GM18873 (cell line): Measurements from ENCODE around the gene PCBP3.
"Not testable (repeated sequence)": the region's sequence is repeated elsewhere in the genome, so short reads cannot be mapped to it uniquely, and the experiment has no call there.

ENCODE experiments used
- ATAC-seq: cut with Tn5 transposase; IDR thresholded peaks from one replicate; pipeline ENCODE4 v1.9.1; 2021; ENCODE audit warnings: mild to moderate bottlenecking, moderate library complexity, moderate number of reproducible peaks; ENCODE audit not compliant: unreplicated experiment, low FRiP score

The PCBP3 gene

DNA sequence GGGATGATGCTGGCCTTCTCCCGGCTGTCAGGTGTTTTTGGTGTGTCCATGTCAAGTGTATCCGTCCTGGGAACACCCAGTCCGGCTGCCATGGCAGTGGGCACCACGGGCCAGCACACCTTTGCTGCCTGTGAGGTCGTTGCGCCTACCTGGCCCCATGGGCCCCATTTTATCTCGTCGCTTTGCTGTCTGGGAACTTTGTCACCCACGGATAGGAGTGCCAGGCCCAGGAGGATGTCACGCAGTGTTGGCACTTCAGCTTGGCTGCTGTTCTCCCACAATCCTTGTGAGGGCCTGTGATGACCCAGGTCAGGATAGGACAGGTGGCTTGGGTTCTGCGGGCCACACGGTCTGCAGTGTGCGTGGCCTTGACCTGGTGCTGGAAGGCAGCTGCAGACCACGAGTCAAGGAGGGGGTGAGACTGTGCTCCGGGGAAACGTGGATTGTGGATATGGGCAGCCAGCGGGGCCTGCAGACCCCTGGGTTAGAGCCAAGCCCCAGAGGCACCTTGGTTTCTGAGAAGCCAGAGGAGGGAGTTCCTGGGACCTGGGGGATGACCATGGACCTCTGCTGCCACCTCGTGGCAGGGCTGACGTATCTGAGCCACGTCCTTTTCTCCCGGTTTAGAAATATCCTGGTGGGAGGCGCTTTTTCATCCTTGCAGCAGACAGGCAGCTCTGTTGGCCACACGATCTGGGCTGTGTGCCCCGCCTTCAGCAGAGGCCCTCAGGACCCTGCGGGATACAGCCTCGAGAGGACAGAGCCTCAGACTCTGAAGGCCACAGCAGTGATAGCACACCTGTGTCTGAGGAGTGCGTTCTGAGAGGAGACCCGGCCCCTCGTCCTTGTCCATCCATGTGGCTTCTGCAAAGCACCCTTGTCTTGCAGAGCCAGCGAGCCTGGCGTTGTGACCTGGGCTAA is 176.9 kb downstream of the PCBP3 start:
- no peak for ATAC-seq

DNA sequence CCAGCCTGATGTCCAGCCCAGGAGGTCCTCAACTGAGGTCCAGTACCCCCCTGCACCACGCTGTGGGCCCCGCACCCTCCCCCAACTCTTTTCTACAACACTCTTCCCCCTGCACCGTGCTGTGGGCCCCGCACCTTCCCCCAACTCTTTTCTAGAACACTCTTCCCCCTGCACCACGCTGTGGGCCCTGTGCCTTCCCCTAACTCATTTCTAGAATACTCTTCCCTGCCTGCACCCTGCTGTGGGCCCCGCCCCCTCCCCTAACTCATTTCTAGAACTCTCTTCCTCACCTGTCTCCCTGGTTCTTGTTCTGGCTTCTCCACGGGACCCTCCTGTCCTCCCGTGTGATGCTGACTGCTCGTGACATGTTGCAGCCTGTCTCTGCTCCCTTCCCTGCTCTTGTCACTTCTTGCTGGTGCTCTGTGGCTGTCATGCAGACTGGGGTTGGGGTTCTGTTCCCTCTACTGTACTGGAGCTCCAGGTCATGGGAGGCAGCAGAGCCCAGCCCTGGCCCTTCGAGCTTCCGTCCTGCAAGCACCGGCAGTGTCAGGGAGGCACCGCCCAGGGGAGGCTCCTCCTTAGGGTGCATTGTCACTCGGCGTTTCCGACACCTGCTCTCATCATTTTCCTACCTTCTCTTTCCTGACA is 177.9 kb downstream of the PCBP3 start:
- no peak for ATAC-seq

DNA sequence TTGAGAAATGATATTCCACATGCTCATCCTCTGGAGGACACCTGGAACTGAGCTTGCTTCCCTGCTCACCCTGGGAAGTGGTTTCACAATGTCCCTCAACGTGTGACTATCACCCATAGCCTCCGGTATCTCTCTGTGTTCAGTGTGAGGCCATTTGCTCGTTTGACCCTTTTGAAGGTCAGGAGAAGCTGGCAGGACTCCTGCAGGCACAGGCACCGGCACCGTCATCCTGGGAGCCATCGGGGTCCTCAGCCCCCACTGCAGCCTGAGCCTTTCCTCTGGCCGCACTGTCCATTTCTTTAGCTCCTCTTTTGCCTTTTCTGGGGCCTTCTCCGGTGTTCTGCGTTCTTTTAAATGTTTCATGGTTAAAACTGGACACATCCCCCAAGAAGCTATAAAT is 178.5 kb downstream of the PCBP3 start:
- ATAC-seq = no peak

DNA sequence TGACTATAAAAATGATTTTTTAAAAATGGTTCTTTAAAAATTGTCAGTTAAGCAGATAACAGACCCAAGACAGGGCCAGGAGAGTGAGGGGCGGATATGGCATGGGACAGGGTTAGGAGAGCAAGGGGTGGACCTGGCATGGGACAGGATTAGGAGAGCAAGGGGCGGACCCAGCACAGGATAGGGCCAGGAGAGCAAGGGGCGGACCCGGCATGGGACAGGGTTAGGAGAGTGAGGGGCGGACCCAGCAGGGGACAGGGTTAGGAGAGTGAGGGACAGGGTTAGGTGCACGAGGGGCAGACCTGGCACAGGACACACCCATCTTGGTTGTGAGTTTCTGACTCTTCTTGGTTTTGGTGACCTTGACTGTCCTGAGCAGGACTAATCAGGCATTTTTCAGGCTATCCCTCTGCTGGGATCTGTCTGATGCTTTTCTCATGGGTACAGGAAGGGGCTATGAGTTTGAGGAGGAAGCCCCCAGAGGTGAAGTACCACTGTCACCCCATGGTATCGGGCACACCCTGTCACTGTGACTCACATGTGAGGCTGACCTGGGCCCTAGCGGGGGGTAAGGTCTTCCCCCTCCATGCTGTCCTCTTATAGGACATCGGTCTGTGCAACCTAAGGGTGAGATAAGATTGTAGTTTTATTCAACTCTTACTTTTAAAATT is 179.0 kb downstream of the PCBP3 start:
- no peak for ATAC-seq

DNA sequence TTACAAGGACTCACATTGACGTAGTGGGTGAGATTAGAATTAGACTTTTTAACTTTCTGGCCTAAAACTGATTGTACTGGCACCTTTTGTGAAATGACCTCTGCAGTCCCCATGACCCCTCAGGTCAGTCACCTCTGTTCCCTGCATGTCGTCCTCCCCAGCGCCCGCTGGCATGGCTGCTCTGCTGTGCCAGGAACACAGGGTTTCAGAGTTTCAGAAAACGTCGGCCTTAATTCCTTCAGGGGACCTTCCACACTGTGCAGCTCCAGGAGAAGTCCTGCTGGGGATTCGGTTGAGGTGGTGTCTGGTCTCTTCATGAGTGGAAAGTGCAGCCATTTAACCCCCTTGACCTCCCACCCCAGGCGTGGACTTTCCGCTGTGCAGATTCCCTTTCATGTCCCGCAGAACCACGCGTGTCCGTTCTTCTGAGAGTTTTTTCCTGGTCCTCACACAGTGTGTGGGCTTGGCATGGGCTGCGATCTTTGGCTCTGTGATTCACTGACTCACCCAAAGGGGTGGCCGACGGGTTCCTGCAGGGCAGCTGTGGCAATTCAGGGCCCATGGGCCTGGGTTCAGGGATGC is 179.7 kb downstream of the PCBP3 start:
- no peak for ATAC-seq

DNA sequence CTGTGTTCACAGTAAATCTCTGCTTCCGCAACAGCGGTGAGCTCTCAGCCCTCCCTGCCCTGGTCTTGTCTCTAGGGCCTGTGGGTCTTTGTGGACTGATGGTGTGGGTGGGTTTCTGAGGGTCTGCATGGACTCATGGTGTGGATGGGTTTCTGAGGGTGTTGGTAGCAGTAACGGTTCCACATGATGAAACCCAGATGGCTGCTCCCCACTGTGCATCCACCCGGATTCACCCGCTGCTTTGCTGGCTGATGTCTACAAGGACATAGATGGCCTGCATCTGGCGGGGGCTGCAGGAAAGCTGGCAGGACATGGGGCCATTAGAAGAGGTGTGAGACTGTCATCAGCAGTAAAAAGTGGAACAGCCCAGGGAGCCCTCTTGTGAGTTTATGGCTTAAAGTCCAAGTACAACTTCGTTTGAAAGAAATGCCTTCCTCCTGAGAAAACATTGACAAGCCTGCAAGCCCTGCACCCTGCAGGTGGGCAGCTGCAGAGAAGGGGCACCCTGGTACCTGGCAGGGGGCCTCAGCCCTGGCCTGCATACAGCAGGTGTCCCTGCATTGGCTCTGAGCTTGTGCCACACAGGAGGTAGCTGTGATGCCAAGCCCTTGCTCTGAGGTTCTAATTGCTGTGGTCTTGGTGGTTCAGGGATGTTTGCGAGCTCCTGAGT is 181.2 kb downstream of the PCBP3 start:
- ATAC-seq = no peak

DNA sequence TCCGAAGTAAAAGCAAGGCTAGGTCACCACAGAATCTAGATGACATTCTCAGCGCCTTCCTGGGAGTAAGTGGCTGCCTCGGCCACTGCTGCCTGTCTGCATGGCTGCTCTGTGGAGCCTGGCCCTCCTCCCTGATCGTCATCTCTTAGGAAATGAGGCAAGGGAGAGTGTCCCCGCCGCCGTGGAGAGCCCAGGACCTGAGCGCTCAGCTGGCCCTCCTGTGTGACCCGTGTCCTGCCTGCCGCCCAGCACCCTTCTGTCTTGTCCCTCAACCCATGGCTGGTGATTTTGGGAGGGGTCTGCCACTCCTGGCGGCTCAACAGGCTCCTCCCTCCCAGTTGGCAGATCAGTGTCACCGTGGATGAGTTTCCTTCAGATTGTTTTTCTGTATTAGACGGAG is 181.7 kb downstream of the PCBP3 start:
- ATAC-seq = no peak

DNA sequence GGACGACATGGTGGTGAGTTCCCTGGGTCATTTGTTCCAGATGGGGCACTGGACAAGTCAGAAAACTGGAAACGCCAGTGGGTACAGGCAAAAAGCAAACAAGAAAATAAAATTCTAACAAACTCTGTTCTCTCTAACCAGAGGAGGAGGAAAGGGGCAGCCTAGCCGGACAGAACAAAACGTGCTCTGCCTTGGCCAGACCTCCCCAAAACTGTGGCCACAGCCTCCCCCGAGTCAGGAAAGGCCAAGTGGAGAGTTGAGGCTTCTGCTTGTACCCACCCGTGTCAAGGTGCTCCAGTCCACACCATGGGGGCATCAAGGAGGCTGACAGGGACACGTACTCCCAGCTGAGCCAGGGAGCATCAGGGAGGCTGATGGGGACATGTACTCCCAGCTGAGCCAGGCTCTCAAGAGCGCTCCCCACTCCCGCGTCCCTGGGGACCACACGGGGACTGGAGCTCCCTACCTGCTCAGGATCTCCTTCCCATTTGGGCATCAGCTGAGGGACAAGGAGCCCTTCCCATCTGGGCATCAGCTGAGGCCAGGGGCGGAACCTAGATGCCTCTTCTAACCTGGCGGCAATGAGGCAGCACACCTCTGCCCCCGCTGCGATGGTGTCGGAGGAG is 183.3 kb downstream of the PCBP3 start:
- ATAC-seq = no peak

DNA sequence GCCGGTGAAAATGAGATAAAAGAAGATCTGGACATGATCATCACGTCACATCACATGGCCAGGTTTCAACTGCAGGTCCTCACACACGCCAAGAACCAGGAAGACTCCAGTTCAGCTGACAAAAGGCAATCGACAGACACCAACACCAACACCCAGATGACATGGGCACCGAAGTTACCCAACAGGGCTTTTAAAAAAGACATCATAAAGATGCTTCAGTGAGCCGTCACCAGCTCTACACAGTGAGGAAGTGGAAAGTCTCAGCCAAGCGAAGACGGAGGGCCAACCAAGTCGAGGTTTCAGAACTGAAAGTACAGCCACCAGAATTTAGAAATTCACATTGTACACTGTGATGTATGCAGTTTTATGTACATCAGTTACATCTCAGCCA is 183.8 kb downstream of the PCBP3 start:
- ATAC-seq = no peak

DNA sequence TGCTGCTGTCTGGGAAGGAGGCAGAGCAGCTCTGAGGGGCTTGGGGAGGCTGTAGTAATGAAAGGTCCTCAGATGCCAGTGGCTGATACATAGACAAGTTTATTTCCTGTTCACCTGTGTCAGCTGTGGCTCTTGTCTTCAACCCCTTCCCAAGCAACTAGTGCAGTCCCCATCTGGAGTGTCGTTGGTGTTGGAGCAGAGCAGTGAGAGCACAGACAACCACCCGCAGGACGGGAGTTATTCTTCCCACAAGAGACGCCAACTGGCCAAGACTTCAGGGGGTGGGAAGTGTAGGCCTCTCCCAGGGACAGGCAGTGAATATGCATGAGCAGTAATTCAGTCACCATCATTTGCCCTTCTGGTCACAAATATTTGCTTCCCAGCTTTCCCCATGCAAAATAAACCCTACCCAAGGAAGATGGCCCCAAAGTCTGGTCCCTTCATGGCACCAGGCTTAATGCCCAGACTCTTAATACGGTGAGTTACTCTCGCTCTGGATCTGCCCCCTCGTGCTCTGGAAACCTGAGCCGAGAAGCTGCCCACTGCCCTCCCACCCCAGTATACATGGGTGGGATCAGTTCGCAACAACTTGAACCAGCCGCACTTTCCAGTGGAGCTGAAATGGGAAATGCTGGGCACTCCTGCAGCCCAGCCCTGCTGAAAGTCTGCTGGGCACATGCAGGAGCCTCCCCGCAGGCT is 184.5 kb downstream of the PCBP3 start:
- ATAC-seq = no peak

DNA sequence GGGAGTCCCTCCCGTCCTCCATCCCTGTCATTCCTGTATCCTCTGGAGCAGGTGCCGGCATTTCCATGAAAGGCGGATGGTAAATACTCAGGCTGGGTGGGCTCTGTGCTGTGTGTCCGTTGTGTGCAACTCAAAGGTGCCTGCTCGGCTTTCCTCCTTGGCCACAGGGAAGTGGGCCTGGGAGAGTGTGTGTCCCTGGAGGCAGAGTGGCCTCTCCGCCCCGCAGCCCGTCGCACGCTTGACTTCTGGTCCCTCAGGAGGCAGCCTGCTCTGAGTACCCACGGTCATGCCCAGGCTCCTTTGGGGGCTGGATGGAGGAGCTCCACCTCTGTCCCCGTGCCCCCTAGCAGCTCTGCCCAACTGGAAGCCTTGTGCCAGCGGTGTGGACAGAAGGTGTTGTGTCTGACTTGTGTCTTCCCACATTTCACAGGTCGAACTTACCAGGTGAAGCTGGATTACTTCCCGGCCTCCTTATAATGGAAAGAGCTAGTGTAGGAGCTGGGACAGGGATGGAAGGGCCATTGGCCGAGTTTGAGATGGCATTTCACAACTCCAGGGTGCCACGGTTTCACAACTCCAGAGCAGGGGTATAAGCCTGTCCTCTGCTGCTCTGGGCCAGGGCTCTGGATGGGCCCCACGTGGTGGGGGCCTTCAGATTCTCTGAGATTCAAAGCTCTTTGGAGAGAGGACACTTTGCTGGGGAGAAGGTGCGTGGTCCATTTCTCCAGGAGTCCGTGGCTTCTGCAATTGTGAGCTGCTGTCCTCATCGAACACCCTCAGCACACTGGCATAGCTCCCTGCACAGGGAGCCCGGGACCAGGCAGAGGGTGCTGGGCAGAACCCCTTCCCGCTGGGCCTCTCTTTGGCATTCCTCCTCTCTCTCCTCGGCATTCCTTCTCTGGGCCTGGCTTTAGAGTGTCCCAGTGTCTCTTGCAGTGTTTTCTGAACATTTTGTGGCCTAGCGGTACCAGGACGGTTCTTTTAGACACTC is 185.3 kb downstream of the PCBP3 start:
- no peak for ATAC-seq

DNA sequence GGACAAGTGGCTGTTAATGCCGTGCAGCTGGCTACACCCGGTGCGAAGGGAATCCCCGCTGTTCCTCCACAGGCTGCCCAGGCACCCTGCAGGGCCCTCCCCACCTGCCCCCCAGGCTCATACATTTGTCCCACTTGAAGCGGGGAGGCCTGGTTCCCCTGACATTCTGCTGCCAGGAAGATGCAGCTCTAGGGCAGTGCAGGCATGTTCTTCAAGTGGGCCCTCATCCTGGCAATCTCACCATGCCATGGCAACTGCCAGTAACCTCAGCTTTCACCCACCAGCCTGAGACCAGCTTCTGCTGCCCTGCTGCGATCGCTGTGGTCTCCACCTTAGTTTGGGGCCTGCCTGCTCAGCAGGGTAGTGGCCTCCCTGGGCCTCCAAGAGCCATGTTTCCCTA is 186.1 kb downstream of the PCBP3 start:
- no peak for ATAC-seq

DNA sequence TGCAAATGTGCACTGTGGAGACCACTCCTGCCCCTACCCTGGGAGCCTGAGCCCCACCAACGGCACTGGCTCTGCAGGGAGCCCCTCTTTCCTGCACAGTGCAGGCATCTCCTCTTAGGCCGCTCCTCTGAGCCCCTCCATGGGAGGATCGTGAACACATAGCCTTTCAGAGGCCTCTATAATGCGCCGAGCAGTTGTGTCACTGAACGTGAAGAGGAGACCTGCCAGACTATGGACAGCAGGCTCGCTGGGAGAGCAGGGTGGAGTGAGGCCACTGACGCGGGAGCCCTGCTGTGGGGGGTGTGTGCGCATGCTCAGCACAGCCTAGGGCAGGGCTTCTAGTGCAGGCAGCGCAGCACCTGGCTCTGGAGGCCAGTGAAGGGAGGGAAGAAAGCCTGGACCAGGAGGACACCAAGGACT is 186.7 kb downstream of the PCBP3 start:
- no peak for ATAC-seq

DNA sequence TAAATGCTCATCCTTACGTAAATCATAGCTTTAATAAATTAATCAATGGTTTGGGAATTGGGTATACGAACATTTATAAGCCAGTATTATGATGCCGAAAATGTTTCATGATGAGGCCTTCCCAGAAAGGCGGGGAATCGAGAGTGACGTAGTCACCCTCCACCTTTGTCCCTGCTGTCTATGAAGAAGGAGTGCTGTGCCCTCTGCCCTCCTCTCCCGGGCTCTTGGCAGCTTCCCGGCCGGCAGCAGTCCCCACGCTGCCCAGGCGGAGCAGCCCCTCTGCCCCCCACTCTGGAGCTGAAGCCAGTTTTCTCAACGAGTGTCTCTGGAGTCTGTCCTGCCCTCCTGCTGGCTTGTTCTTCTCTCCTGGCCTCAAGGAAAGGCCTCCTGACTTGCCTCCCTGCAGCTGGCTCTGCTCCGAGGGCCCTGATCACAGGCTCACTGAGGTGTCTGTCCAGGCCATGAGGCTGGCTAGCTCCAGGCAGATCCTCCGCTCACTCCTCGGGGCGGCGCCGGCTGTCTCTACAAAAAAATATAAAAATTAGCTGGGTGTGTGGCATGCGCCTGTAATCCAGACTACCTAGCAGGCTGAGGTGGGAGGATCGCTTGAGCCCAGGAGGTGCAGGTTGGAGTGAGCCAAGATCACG is 187.3 kb downstream of the PCBP3 start:
- ATAC-seq = no peak

DNA sequence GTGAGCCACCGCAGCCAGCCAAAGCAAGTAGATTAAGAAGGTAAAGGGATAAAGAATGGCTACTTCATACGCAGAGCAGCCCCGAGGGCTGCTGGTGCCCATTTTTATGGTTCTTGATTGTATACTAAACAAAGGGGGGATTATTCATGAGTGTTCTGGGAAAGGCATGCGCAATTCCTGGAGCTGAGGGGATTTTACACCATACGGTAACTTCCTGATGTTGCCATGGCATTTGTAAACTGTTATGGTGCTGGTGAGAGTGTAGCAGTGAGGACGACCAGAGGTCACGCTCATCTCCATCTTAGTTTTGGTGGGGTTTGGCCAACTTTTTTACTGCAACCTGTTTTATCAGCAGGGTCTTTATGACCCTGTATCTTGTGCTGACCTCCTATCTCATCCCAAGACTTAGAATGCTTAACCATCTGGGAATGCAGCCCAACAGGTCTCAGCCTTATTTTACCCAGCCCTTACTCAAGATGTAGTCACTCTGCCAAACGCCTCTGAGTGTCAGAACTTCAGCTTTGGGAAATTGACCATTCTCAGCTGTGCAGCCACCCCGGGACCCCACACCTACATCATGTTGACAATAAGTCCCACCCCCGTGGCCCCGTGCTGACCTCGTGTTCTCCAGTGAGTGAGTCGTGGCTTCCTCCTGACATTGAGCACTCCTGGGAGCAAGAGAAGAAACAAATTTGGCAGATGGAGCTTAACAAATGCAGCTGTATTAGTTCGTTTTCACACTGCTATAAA is 188.6 kb downstream of the PCBP3 start:
- ATAC-seq = no peak

DNA sequence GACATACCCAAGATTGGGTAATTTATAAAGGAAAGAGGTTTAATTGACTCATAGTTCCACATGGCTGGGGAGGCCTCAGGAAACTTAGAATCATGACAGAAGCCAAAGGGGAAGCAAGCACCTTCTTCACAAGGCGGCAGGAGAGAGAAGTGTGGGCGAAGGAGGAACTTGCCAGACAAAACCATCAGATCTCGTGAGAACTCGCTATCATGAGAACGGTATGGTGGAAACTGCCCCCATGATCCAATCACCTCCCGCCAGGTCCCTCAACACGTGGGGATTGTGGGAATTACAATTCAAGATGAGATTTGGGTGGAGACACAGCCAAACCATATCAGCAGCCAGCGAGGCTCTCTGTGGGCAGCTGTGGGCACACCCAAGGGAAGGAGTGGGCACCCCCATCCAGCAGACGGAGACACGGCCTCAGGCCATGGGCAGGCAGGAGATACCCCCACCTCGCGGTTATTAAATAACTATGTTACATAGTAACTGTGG is 189.3 kb downstream of the PCBP3 start:
- not testable (repeated sequence) for ATAC-seq

DNA sequence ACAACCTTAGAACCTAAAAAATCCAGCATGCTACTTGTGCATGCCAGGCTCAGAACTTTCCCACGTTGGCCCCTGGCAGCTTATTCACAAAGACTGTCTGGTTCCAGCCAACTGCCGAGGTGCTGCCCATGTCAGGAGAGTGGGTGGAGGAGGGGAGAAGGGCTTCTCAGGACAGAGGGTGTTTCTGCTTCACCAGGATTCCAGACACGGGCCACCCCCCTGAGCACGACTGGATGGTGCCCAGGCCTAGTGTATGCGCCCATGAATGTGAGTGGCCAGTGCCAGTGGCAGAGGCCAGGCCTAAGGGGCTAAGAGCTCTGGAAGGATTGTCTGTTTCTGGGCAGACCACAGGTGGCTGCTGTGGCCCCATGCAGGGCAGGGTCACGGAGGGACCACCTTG is 189.9 kb downstream of the PCBP3 start:
- ATAC-seq = no peak
